COR-L47 (cell line): ENCODE measurements around the gene ALDOC.

Experiments
- DNase-seq: peaks from one replicate; lab custom pipeline; 2025; lab: John Stamatoyannopoulos, UW

The ALDOC gene

DNA sequence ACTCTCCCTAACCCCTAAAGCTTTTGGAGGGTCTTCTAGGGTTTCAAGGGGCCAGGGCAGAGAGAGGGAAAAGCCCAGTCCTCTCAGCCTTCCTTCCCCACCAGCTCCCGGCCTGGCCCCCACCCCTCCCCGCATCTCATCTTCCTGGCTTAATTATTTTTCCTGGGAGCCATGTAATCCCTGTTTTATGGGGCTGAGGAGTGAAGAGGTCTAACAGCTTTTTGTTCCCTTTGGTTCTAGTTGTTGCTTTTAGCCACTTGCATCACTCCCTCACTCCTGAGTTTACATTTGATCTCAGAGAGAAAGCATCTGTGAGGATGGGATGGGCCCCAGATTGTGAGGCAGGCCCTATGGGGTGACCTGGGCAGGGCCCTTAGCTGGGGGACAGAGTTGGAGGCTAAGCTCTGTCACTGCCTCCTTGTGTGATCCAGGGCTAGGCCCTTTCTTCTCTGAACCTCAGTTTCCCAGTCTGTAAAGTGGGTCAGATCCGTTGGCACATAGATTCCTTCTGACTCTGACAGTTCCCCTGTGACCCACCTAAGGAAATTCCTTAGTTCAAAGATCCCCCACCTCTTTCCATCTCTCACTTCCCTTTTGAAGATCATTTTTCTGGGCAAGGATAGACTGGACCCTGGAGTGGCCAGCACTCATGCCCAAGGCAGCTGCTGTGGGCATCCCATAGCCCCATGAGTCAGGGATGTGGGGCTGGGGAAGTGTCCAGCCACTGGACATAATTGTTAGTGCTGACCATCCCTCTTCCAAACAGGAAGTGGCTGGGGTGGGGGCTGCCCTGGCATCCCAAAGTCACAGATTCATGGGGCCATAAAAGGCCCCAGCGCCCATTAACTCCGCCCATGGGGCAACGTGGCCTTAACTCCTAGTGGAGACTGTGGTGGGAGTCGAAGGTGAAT, 44.4 kb downstream of the ALDOC start:
- DNase-seq = no peak

DNA sequence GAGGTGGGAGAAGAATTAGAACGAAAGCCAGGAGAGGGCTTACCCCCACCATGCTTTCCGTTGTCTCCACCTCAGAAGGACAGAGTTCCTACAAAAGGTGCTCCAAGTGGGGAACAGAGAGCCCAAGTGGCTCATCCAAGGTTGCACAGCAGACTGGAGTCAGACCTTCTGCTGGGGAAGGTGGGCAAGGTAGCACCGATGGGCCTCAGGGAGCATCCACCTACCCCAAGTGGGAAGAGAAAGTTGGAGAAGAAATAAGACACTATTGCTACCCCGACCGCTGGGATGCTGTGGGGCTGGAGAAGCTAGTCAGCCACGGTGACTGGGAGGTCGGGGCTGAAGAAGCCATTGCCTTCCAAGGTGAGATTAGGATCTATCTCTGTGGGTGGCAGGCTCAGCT, 45.8 kb downstream of the ALDOC start:
- DNase-seq = no peak

DNA sequence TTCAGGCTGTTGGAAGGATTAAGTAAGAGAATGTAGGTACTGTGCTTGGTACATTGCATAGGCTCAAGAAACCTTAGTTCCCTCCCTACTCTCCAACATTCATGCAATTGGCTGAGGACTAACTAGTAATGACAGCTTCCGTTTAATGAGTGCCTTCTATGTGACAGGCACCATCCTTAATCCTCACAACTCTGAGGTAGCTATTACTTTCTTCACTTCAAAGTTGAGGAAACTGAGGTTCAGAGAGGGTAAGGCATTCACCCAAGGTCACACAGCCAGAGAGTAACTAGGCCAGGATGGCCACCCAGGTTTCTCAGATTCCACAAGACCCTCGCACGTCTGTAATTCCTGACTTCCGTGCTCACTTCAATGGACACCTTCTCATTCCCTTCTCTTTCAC, 46.4 kb downstream of the ALDOC start:
- no peak for DNase-seq

DNA sequence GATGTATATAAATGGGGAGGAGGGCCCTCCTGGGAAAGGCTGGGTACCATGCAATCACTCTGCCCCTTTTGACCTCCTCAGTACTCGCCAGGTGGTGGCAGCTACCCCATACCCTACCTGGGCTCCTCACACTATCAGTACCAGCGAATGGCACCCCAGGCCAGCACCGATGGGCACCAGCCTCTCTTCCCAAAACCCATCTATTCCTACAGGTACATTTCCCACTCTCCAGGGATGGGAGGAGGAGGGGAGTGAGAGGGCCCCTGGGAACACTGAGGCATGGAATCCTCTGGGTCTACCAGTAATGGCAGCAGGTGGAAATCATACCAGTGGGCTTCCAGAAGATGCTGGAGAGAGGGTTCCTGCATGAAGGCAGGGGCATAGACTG, 47.7 kb downstream of the ALDOC start:
- DNase-seq = no peak

DNA sequence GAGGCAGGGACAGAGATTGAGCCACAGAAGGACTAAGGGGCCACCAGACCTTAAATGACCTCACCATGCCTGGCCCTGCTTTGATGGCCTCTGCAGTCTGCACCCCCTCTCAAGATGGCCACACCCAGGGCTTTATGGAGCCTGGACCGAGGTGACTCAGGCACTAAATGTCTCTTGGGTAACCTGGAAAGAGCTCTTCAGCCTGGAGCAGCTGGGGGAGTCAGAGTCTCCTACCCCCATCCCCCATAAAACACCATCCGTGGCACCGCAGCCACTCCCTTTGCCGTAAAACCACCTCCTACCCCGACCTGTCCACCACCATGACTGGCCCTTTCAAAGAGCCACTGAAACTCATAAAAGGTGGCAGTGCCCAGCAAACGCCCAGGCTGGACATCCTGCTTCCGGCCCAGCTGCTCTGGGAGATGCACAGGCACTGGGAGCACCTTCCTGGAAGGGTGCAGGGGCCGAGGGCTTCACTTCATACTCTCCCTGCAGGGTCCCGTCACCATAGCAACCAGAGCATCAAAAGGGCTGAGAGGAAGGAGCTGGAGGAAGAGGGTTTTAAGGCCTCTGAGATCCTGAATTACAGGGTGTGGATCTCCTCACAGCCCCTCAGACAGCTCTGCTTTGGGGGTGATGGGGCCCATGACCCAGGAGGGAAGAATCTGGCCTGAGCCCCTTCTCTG, 48.2 kb downstream of the ALDOC start:
- no peak for DNase-seq

DNA sequence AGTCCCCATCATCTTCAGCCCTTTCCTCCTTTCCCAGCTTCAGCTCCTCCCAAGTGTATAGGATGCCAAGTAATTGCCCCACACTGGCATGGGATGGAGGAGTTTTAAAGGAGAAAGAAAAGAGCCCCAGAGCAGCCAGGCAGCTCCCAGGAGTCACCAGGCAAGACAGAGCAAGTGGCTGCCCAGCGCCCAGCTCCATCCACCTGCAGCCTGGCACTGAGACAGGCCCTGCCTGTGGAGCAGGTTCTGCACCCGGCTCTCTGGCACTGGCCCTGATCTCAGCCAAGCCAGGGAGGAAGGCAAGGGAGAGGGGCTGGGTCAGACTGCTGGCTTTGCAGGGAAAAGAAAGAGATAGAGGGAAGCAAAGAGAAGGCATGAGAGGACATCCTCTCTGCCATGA, 48.8 kb downstream of the ALDOC start:
- DNase-seq = no peak

DNA sequence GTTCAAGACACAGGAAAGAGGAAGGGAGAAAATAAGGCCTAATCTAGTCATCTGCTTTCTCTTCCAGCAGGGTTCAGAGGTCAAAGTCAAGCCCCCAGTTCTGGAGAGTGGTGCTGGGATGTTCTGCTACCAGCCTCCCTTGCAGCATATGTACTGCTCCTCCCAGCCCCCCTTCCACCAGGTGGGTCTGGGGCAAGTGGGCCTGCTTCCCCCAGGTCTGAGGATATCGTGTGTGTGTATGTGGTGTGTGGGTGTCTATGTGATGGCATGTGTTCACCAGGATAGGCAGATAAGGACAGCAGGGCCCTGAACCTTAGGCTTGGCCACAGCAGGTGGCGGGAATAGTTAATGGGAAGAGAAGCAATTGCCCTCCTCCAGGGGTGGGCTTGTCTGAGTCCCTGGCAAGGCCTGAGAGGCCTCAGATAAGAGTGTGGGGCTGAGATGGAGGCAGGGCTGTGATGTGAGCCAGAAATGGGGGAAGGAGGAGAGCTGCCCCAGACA, 49.5 kb downstream of the ALDOC start:
- DNase-seq = no peak

DNA sequence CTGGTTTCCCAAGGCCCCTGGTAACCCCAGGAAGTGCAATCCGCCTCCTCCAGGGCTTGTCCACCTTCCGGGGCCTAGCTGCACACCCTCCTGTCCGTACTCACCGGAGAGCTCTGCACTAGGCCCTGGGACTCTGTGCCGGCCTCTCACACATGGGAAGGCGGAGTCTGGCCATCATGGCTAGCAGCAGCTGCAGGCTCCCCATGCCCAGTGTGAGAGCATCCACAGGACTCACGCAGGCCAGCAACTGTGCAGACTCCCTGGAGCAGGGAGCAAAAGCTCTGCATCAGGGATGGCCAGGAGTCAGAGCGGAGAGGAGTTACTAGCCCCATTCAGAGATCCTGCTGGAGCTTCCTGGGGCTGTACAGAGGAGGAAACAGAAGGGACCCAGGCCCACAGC, 50.3 kb downstream of the ALDOC start:
- DNase-seq = no peak

DNA sequence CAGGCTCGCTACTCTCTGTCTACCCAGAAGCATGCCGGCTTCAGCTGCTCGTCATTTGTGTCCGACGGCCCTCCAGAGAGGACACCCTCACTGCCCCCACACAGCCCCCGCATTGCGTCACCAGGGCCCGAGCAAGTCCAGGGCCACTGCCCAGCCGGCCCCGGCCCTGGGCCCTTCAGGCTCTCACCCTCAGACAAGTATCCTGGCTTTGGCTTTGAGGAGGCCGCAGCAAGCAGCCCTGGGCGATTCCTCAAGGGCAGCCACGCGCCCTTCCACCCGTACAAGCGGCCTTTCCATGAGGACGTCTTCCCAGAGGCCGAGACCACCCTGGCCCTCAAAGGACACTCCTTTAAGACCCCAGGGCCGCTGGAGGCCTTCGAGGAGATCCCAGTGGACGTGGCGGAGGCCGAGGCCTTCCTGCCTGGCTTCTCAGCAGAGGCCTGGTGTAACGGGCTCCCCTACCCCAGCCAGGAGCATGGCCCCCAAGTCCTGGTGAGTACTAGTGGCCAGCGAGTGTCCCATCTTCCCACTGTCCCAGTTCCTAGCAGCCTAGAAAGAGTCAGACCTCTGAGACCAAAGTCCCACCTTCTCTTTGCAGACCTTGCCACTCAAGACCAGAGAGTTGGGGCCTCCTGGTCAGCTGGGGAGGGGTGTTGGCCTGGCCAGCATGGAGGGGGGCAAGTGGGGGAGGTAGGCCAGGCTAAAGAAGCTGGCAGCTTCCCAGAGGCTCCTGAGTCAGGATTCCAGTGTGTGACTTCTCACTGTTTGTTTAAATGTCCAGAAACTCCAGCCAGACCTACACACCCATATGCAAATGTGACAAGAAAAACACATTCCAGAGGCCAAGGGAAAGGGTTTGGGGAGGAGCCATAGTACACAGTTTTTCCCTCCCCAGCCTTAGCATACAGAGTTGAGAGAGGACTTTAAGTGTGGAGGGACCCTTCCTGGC, 51.9 kb downstream of the ALDOC start:
- DNase-seq = no peak

DNA sequence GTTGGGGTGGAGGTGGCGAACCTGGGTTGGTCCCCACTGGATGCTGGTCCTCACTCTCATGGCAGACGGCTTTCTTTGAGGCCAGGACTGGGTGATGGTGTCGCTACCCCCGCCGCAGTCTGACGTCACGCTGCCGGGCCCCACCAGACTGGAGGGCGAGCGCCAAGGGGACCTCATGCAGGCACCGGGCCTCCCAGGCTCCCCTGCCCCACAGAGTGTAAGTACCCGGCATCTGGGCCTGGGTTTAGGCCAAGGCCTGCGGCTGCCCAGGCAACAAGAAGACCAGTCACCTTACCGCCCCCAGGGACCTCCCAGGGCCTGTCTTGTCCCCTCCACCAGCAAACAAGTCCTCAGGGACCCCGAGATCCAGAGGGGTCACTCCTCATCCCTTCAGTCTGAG, 52.8 kb downstream of the ALDOC start:
- no peak for DNase-seq

DNA sequence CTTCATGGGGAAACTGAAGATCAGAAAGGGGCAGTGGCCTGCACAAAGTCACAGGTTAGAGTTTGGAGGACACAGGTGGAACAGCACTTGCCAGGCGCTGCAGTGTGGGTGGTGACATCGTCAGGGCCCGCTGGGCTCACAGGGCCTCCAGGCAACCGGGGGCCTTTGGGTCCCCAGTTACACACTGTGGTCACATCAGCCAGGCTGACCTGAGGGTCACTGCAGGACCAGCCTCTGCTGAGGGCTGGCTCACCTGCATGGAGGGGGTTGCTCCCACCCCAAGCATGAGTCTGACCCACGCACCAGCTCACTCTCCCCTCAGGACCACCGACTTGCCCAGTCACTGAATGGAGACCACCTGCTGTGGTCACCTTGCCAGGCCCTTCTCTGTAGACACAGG, 53.5 kb downstream of the ALDOC start:
- no peak for DNase-seq
